Spleen (tissue), 7 donors: ENCODE data around the gene WHAMM.

ENCODE experiments used
- CTCF ChIP-seq, 11 experiments: fragments of 200-600 bp in 7 of 11; fragments of 450-650 bp in 4 of 11; sonication (generic) in 4 of 11; IDR thresholded peaks in 8 of 11; conservative IDR thresholded peaks in 3 of 11; 1 replicate in 7 of 11; 2 replicates in 4 of 11; pipeline versions ENCODE4 v1.4.0 to v1.8.0; 2016 to 2021; ENCODE audit warnings: antibody characterized with exemption in 11 of 11, inconsistent platforms in 4 of 11, mild to moderate bottlenecking in 1 of 11
- POLR2A ChIP-seq, 3 donors: fragments of 450-650 bp; IDR thresholded peaks; one replicate each; pipeline ENCODE4 v1.5.1; 2017; ENCODE audit warnings: antibody characterized with exemption in 3 of 3, mild to moderate bottlenecking in 1 of 3
- POLR2AphosphoS5 ChIP-seq, 3 donors: sonication (generic); formaldehyde crosslinking; IDR thresholded peaks; one replicate each; pipeline ENCODE4 v1.5.1; 2017; ENCODE audit warnings: antibody characterized with exemption in 3 of 3
- donor health status: DM: no; HTN: no; CAD: no; lungs with moderate emphysema.
- donor health status: DM: no; HTN: no; CAD: no.
- donor health status: DM: no; HTN: no; CAD: no.

- TF ChIP-seq CTCF (IDR thresholded peaks at IDR 0.05 in 8 of 11, conservative IDR thresholded peaks at IDR 0.05 in 3 of 11) (peak in 9 of 11 experiments; percentile 43 to 80 (median 69)), POLR2AphosphoS5 (IDR thresholded peaks at IDR 0.05) (peak in 2 of 3 donors; percentile 65 to 69), POLR2A (IDR thresholded peaks at IDR 0.05) (no peak)
These were observed 40.4 kb downstream of the WHAMM start for GRCh38 chr15:82849556-82850512.
